KMS-11 (cell line): Measurements from ENCODE around the gene ABCC4.

Source experiments
- H2AFZ ChIP-seq: fragments of 200-600 bp; sonication (generic); 2 replicates; pipeline ENCODE4 v1.6.1; 2016; ENCODE audit warnings: antibody characterized with exemption, mixed run types, low read depth
- H3K27ac ChIP-seq: fragments of 200-600 bp; sonication (generic); 2 replicates; pipeline ENCODE4 v1.6.1; 2016; ENCODE audit warnings: mild to moderate bottlenecking, mixed run types
- H3K27me3 ChIP-seq: fragments of 200-600 bp; sonication (generic); 2 replicates; pipeline ENCODE4 v1.6.1; 2017; ENCODE audit warnings: mild to moderate bottlenecking, low read depth, mixed run types, moderate library complexity; ENCODE audit not compliant: insufficient read depth
- H3K36me3 ChIP-seq: fragments of 200-600 bp; sonication (generic); 2 replicates; pipeline ENCODE4 v1.6.1; 2017; ENCODE audit warnings: mild to moderate bottlenecking, mixed run types; ENCODE audit not compliant: insufficient read depth
- H3K4me1 ChIP-seq: fragments of 200-600 bp; sonication (generic); 2 replicates; pipeline ENCODE4 v1.6.1; 2016; ENCODE audit warnings: mild to moderate bottlenecking, low read depth, mixed run types; ENCODE audit not compliant: poor library complexity, severe bottlenecking
- H3K4me2 ChIP-seq: fragments of 200-600 bp; sonication (generic); 2 replicates; pipeline ENCODE4 v1.7.0; 2016; ENCODE audit warnings: mild to moderate bottlenecking, mixed run types
- H3K4me3 ChIP-seq: fragments of 200-600 bp; sonication (generic); IDR thresholded peaks from 2 replicates; pipeline ENCODE4 v1.6.1; 2017; ENCODE audit warnings: low read depth, low read length, mixed read lengths; ENCODE audit not compliant: insufficient read depth
- H3K79me2 ChIP-seq: fragments of 200-600 bp; sonication (generic); 2 replicates; pipeline ENCODE4 v1.6.1; 2016; ENCODE audit warnings: low read depth, mixed run types; ENCODE audit not compliant: insufficient read depth
- H3K9ac ChIP-seq: fragments of 200-600 bp; sonication (generic); 2 replicates; pipeline ENCODE4 v1.6.1; 2016; ENCODE audit warnings: mild to moderate bottlenecking, mixed run types
- H4K20me1 ChIP-seq: fragments of 200-600 bp; sonication (generic); 2 replicates; pipeline ENCODE4 v1.6.1; 2016; ENCODE audit warnings: mild to moderate bottlenecking, mixed run types; ENCODE audit not compliant: insufficient read depth
- TF ChIP-seq, protein P1 (sequence below): fragments of 200-600 bp; sonication (generic); conservative IDR thresholded peaks from 2 replicates; pipeline ENCODE4 v1.6.1; 2017; ENCODE audit warnings: low read depth, mild to moderate bottlenecking, antibody characterized with exemption, low read length, moderate library complexity, mixed read lengths

Gene ABCC4

DNA sequence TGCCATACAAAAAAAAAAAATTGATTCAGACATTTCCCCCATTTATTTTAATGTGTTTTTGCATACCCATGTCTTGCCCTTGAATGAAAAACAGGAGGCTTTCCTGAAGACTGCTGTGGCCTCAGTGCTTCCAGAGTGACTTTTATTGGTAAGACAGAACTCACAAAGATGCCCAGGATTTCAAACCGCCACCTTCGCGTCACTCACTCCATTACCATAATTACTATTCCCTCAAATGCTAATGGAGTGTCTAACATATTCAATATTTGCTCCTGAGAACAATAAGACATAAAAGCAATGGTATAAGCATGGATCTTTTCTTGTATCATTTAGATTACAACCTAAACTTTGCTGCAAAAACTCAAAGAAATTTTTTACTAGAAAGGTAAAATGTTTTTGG, 306.7 kb downstream of the ABCC4 start:
- Histone ChIP-seq H3K4me1 (no peaks in the 10 kb centered on the region), H3K79me2 (no peaks in the 10 kb centered on the region), H3K9ac (no peak overlapping the region), H3K27ac (no peak overlapping the region), H3K4me3 (no peak overlapping the region), H3K36me3 (no peaks in the 10 kb centered on the region), H3K4me2 (no peak overlapping the region), H2AFZ (no peak overlapping the region), H4K20me1 (no peaks in the 10 kb centered on the region), H3K27me3 (no peaks in the 10 kb centered on the region)
- TF ChIP-seq, protein P1, sequence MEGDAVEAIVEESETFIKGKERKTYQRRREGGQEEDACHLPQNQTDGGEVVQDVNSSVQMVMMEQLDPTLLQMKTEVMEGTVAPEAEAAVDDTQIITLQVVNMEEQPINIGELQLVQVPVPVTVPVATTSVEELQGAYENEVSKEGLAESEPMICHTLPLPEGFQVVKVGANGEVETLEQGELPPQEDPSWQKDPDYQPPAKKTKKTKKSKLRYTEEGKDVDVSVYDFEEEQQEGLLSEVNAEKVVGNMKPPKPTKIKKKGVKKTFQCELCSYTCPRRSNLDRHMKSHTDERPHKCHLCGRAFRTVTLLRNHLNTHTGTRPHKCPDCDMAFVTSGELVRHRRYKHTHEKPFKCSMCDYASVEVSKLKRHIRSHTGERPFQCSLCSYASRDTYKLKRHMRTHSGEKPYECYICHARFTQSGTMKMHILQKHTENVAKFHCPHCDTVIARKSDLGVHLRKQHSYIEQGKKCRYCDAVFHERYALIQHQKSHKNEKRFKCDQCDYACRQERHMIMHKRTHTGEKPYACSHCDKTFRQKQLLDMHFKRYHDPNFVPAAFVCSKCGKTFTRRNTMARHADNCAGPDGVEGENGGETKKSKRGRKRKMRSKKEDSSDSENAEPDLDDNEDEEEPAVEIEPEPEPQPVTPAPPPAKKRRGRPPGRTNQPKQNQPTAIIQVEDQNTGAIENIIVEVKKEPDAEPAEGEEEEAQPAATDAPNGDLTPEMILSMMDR: no peak

GRCh38 chr13:94993616-94994015, 307.6 kb downstream of the ABCC4 start:
- H3K27me3 ChIP-seq: no peaks in the 10 kb centered on the region
- H3K4me2 ChIP-seq: no peak overlapping the region
- H4K20me1 ChIP-seq: no peaks in the 10 kb centered on the region
- no peaks in the 10 kb centered on the region for H3K4me1 ChIP-seq
- no peaks in the 10 kb centered on the region for H3K79me2 ChIP-seq
- no peaks in the 10 kb centered on the region for H3K36me3 ChIP-seq
- TF ChIP-seq, protein P1: no peak
- H3K4me3 ChIP-seq: no peak overlapping the region
- no peak overlapping the region for H3K9ac ChIP-seq
- no peak overlapping the region for H3K27ac ChIP-seq
- H2AFZ ChIP-seq: no peak overlapping the region

DNA sequence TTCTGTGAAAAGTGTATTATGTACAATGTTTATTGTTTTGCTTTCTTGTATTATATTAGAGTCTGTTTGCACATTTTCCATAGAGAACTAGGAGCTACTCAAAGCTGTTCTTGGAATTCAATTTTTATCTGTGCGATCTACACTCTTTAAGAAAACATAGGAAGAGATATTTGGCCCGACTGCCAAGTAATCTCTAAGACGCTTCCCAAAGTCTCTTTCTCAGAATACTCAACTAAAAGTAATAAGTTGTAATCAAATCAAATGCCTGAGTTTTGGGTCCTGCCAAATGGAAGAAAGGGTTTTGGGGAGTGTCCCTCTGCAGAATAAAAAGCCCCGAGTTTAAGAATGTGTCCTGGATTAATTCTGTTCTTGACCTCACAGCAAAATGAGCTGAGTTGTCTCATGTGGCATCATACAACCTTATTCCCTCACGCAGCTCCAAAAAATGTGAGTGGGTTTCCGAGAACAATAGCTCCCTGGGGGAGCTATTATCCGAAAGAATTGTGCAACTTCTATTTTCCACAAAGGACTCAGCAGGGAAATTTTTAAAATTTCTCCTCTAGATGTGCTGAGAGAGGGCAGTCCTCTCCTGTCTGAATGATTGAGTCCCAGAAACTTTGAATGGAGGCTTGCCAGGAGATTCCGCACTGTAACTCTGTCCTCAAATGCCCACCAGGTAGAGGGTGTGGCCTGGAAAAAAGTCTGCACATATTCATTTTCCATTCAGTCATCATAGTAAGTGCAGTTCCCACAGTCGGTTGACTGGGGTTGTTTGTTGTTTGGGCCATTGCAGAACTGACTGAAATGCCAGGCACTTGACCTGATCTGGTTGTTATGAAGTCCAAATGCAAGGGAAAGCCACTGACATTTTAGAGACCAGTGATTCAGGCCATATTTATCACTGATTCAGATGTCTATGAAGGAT, 309.0 kb downstream of the ABCC4 start:
- Histone ChIP-seq H3K27me3 (no peaks in the 10 kb centered on the region), H3K27ac (no peak overlapping the region), H3K4me3 (no peak overlapping the region), H3K79me2 (no peaks in the 10 kb centered on the region), H3K4me2 (no peak overlapping the region), H2AFZ (no peak overlapping the region), H3K36me3 (no peaks in the 10 kb centered on the region), H3K9ac (no peak overlapping the region), H4K20me1 (no peaks in the 10 kb centered on the region), H3K4me1 (no peaks in the 10 kb centered on the region)
- TF ChIP-seq, protein P1: no peak

GRCh38 chr13:94988654-94989053, 312.6 kb downstream of the ABCC4 start:
- no peak overlapping the region for H3K9ac ChIP-seq
- no peaks in the 10 kb centered on the region for H3K27me3 ChIP-seq
- no peak overlapping the region for H3K27ac ChIP-seq
- TF ChIP-seq, protein P1: no peak
- H3K36me3 ChIP-seq: no peaks in the 10 kb centered on the region
- no peaks in the 10 kb centered on the region for H3K79me2 ChIP-seq
- no peak overlapping the region for H2AFZ ChIP-seq
- no peak overlapping the region for H3K4me3 ChIP-seq
- H4K20me1 ChIP-seq: no peaks in the 10 kb centered on the region
- H3K4me2 ChIP-seq: no peak overlapping the region
- H3K4me1 ChIP-seq: no peaks in the 10 kb centered on the region
